Measurements from ENCODE around the gene CHL1.

Gene CHL1

GRCh38 chr3:217099-217813 is 20.7 kb downstream of the CHL1 start:
- Histone ChIP-seq H3K4me3 (ENCODE audit: severe bottlenecking) (no peak overlapping the region), H3K36me3 (ENCODE audit: low read depth) (no peaks in the 10 kb centered on the region), H3K4me1 (ENCODE audit: insufficient read depth, poor library complexity, severe bottlenecking) (no peaks in the 10 kb centered on the region), H3K27me3 (ENCODE audit: insufficient read depth, poor library complexity, severe bottlenecking) (no peaks in the 10 kb centered on the region), H3K9me3 (ENCODE audit: severe bottlenecking) (no peaks in the 10 kb centered on the region), H3K27ac (ENCODE audit: poor library complexity, severe bottlenecking) (no peak overlapping the region)
- TF ChIP-seq, protein P1, sequence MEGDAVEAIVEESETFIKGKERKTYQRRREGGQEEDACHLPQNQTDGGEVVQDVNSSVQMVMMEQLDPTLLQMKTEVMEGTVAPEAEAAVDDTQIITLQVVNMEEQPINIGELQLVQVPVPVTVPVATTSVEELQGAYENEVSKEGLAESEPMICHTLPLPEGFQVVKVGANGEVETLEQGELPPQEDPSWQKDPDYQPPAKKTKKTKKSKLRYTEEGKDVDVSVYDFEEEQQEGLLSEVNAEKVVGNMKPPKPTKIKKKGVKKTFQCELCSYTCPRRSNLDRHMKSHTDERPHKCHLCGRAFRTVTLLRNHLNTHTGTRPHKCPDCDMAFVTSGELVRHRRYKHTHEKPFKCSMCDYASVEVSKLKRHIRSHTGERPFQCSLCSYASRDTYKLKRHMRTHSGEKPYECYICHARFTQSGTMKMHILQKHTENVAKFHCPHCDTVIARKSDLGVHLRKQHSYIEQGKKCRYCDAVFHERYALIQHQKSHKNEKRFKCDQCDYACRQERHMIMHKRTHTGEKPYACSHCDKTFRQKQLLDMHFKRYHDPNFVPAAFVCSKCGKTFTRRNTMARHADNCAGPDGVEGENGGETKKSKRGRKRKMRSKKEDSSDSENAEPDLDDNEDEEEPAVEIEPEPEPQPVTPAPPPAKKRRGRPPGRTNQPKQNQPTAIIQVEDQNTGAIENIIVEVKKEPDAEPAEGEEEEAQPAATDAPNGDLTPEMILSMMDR (IDR thresholded peaks at IDR 0.05; ENCODE audit: poor library complexity, severe bottlenecking), result no peak
- DNase-seq (ENCODE audit: low spot score) (no peak), ATAC-seq (ENCODE audit: low read depth) (no peak)

DNA sequence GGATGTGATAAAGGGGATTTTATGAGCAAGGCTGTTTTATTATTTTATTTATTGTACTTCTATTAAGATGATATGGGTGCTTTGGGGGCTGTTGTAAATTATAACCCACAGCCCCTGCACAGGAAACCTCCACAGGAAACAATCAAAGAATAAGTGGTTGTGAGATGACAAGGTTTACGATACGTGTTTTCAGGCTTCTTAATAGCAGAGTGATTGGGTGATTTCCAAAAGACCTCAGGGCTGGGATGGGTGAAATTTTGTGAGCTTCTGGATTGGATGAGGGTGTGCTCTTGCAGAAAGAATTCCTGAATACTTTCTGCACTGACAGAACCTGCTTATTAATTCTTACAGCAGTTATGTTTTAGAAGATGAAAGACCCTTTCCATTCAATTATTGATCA is 21.4 kb downstream of the CHL1 start:
- Histone ChIP-seq H3K4me1 (ENCODE audit: insufficient read depth, poor library complexity, severe bottlenecking) (no peaks in the 10 kb centered on the region), H3K4me3 (ENCODE audit: severe bottlenecking) (no peak overlapping the region), H3K27me3 (ENCODE audit: insufficient read depth, poor library complexity, severe bottlenecking) (no peaks in the 10 kb centered on the region), H3K9me3 (ENCODE audit: severe bottlenecking) (no peaks in the 10 kb centered on the region), H3K27ac (ENCODE audit: poor library complexity, severe bottlenecking) (no peak overlapping the region), H3K36me3 (ENCODE audit: low read depth) (no peaks in the 10 kb centered on the region)
- DNase-seq (ENCODE audit: low spot score) (no peak), ATAC-seq (ENCODE audit: low read depth) (no peak)
- TF ChIP-seq, protein P1 (IDR thresholded peaks at IDR 0.05; ENCODE audit: poor library complexity, severe bottlenecking), result no peak

DNA sequence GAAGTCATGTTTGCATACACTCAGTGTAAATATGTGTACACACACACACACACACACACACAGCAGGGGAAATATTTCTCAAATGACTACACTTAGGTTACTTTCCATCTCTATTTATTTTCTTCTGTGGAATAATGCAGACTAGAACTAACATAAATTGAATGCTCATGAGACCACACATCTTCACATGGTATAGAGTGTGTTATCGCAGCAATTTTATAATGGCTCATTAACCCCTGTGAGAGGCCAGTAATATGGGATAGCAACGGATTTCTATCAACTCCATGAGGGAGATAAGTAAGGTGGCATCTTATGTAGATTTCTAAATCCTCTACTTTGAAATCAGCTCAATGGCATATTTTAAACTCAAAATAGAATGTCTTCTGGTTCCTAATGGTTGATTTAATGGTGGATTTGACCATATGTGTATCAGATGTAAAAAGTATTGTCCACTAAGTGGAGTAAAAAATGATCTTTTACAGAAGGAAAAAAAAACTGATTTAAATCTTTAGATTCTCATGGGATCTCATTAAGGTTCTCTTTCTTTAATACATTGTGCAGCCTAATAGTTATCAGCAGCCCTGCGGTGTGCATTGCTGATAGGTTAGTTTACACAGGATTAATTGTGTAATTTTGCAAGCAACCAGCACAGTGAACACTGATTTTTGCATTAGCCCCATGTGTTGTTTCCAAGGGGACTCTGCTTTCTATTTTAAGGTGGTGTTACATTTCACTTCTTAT is 32.0 kb downstream of the CHL1 start:
- Histone ChIP-seq H3K4me3 (ENCODE audit: severe bottlenecking) (no peak overlapping the region), H3K36me3 (ENCODE audit: low read depth) (no peaks in the 10 kb centered on the region)
- ATAC-seq (ENCODE audit: low read depth), result no peak

GRCh38 chr3:229183-229661 is 32.7 kb downstream of the CHL1 start:
- H3K9me3 ChIP-seq (ENCODE audit: severe bottlenecking), result no peaks in the 10 kb centered on the region
- ATAC-seq (ENCODE audit: low read depth), result peak; percentile 89
- no peak overlapping the region for H3K27ac ChIP-seq (ENCODE audit: poor library complexity, severe bottlenecking)
- no peaks in the 10 kb centered on the region for H3K36me3 ChIP-seq (ENCODE audit: low read depth)
- DNase-seq (ENCODE audit: low spot score), result no peak
- no peak overlapping the region for H3K4me3 ChIP-seq (ENCODE audit: severe bottlenecking)
- no peaks in the 10 kb centered on the region for H3K27me3 ChIP-seq (ENCODE audit: insufficient read depth, poor library complexity, severe bottlenecking)
- TF ChIP-seq, protein P1 (IDR thresholded peaks at IDR 0.05; ENCODE audit: poor library complexity, severe bottlenecking), result no peak
- H3K4me1 ChIP-seq (ENCODE audit: insufficient read depth, poor library complexity, severe bottlenecking), result no peaks in the 10 kb centered on the region

More for the DNA sequence above, 32.0 kb downstream of the CHL1 start:
- Histone ChIP-seq H3K27ac (ENCODE audit: poor library complexity, severe bottlenecking) (no peak overlapping the region), H3K9me3 (ENCODE audit: severe bottlenecking) (no peaks in the 10 kb centered on the region), H3K27me3 (ENCODE audit: insufficient read depth, poor library complexity, severe bottlenecking) (no peaks in the 10 kb centered on the region), H3K4me1 (ENCODE audit: insufficient read depth, poor library complexity, severe bottlenecking) (no peaks in the 10 kb centered on the region)
- DNase-seq (ENCODE audit: low spot score), result no peak
- TF ChIP-seq, protein P1 (IDR thresholded peaks at IDR 0.05; ENCODE audit: poor library complexity, severe bottlenecking), result no peak
